GM23248 (cell line): ENCODE measurements around the gene BASP1. TPM values are rescaled to one million over a fixed set of nuclear protein-coding genes. Genes with fewer than 3 reads are reported as not detected.

Experiments used
- DNase-seq: peaks from one replicate; pipeline ENCODE4 v3.0.0-alpha.2; 2015
- H2AFZ ChIP-seq: fragments of 200-600 bp; sonication (generic); 2 replicates; pipeline ENCODE4 v1.6.1; 2016; ENCODE audit warnings: antibody characterized with exemption
- H3F3A ChIP-seq: fragments of 200-600 bp; sonication (generic); 2 replicates; pipeline ENCODE4 v1.6.1; 2016; ENCODE audit warnings: mild to moderate bottlenecking, antibody characterized with exemption, mixed run types; ENCODE audit not compliant: insufficient read depth
- H3K27ac ChIP-seq: fragments of 200-600 bp; sonication (generic); 2 replicates; pipeline ENCODE4 v1.5.1; 2016; ENCODE audit warnings: mild to moderate bottlenecking
- H3K27me3 ChIP-seq: fragments of 200-600 bp; sonication (generic); replicated peaks from 2 replicates; pipeline ENCODE4 v1.6.1; 2016; ENCODE audit warnings: mild to moderate bottlenecking; ENCODE audit not compliant: insufficient read depth
- H3K36me3 ChIP-seq: fragments of 200-600 bp; sonication (generic); 2 replicates; pipeline ENCODE4 v1.6.1; 2016; ENCODE audit warnings: low read depth, mild to moderate bottlenecking
- H3K4me1 ChIP-seq: fragments of 200-600 bp; sonication (generic); 2 replicates; pipeline ENCODE4 v1.6.1; 2016; ENCODE audit warnings: mild to moderate bottlenecking; ENCODE audit not compliant: insufficient read depth
- H3K4me2 ChIP-seq: fragments of 200-600 bp; sonication (generic); one replicate; pipeline ENCODE4 v1.6.1; 2016; ENCODE audit warnings: mild to moderate bottlenecking; ENCODE audit not compliant: unreplicated experiment
- H3K4me3 ChIP-seq: fragments of 200-600 bp; sonication (generic); 2 replicates; pipeline ENCODE4 v1.5.1; 2016; ENCODE audit warnings: mild to moderate bottlenecking
- H3K79me2 ChIP-seq: fragments of 200-600 bp; sonication (generic); 2 replicates; pipeline ENCODE4 v1.6.1; 2016; ENCODE audit warnings: mild to moderate bottlenecking; ENCODE audit not compliant: insufficient read depth
- H3K9ac ChIP-seq: fragments of 200-600 bp; sonication (generic); 2 replicates; pipeline ENCODE4 v1.6.1; 2016; ENCODE audit warnings: mild to moderate bottlenecking
- H3K9me2 ChIP-seq: fragments of 200-600 bp; sonication (generic); 2 replicates; pipeline ENCODE4 v1.6.1; 2016; ENCODE audit warnings: mixed run types, mild to moderate bottlenecking, moderate library complexity; ENCODE audit not compliant: insufficient read depth
- H3K9me3 ChIP-seq: fragments of 200-600 bp; sonication (generic); one replicate; pipeline ENCODE4 v1.6.1; 2017; ENCODE audit warnings: low read depth
- H4K20me1 ChIP-seq: fragments of 200-600 bp; sonication (generic); 2 replicates; pipeline ENCODE4 v1.6.0; 2016; ENCODE audit not compliant: insufficient read depth
- EZH2 ChIP-seq: fragments of 200-600 bp; sonication (generic); IDR thresholded peaks from 2 replicates; pipeline ENCODE4 v1.6.1; 2018; ENCODE audit warnings: antibody characterized with exemption, mild to moderate bottlenecking; ENCODE audit not compliant: insufficient read depth, poor library complexity, severe bottlenecking
- EZH2phosphoT487 ChIP-seq: fragments of 200-600 bp; sonication (generic); IDR thresholded peaks from 2 replicates; pipeline ENCODE4 v1.6.1; 2018; ENCODE audit warnings: antibody characterized with exemption, moderate library complexity, mild to moderate bottlenecking, low read depth; ENCODE audit not compliant: insufficient read depth
- WGBS, 2 experiments: methylation state at CpG; one replicate each; pipeline ENCODE4 v1.1.6; 2015 to 2017; ENCODE audit warnings: low lambda C conversion rate in 2 of 2, low coverage in 1 of 2; ENCODE audit errors: missing lambda C conversion rate in 2 of 2; 5-methylcytosine and 5-hydroxymethylcytosine counted together
- in situ Hi-C: fragments of 300-500 bp; cut with MboI; formaldehyde crosslinking; loops from 2 replicates; pipeline ENCODE4 v1.15.0; 2020
- polyA plus RNA-seq: library from polyadenylated mRNA; unstranded; fragments of >200 nt; fragmentation: Nextera tagmentation; extraction: Ambion mirVana; gene quantifications from 2 replicates; pipeline ENCODE4 v1.2.1, GENCODE V29; 2016
- total RNA-seq: library from RNA; depleted of rRNA; stranded (reverse); fragments of >200 nt; shearing (Covaris generic); gene quantifications from 2 replicates; pipeline ENCODE4 v1.2.3, GENCODE V29; 2014

The BASP1 gene
- total and polyA plus RNA-seq, 2 experiments from 2014 or later = 58.4 to 121 TPM

- Histone ChIP-seq H3K9me2 (no peaks in the 10 kb centered on the region), H3F3A (peaks cover 19% of the 10 kb centered on the region), H3K4me3 (no peak overlapping the region), H3K4me2 (no peak overlapping the region), H3K79me2 (no peaks in the 10 kb centered on the region), H4K20me1 (no peaks in the 10 kb centered on the region), H3K9me3 (no peaks in the 10 kb centered on the region), H3K36me3 (no peaks in the 10 kb centered on the region), H3K9ac (no peak overlapping the region), H2AFZ (no peak overlapping the region), H3K4me1 (peaks cover 27% of the 10 kb centered on the region), H3K27me3 (no peaks in the 10 kb centered on the region), H3K27ac (no peak overlapping the region)
- in situ Hi-C loops = no loop called here
- no peak for DNase-seq
- 75% methylated on average over 6 of the region's 6 CpGs for WGBS, 2 experiments
- TF ChIP-seq EZH2 (no peak), EZH2phosphoT487 (no peak)
These were observed 39.7 kb upstream of the BASP1 start for GRCh38 chr5:17177501-17178372.

GRCh38 chr5:17178373-17178675, 39.1 kb upstream of the BASP1 start:
- no peak overlapping the region for H3K27ac ChIP-seq
- TF ChIP-seq EZH2 (no peak), EZH2phosphoT487 (no peak)
- H3K4me2 ChIP-seq = no peak overlapping the region
- no peaks in the 10 kb centered on the region for H3K9me3 ChIP-seq
- H3K36me3 ChIP-seq = no peaks in the 10 kb centered on the region
- no peaks in the 10 kb centered on the region for H3K9me2 ChIP-seq
- in situ Hi-C loops = no loop called here
- no peaks in the 10 kb centered on the region for H4K20me1 ChIP-seq
- H3F3A ChIP-seq = peaks cover 25% of the 10 kb centered on the region
- WGBS, 2 experiments = 86 to 92% methylated on average over 2 of the region's 2 CpGs
- no peak overlapping the region for H3K4me3 ChIP-seq
- no peaks in the 10 kb centered on the region for H3K79me2 ChIP-seq
- no peak overlapping the region for H3K9ac ChIP-seq
- DNase-seq = no peak
- no peaks in the 10 kb centered on the region for H3K27me3 ChIP-seq
- H2AFZ ChIP-seq = no peak overlapping the region
- peaks cover 32% of the 10 kb centered on the region for H3K4me1 ChIP-seq

- no peak overlapping the region for H3K4me2 ChIP-seq
- H3K4me1 ChIP-seq = peaks cover 45% of the 10 kb centered on the region
- no peak for TF ChIP-seq EZH2phosphoT487
- no peak for TF ChIP-seq EZH2
- H3K4me3 ChIP-seq = no peak overlapping the region
- peak overlapping the region; percentile 46 for H3K9ac ChIP-seq
- in situ Hi-C loops = no loop called here
- WGBS, 2 experiments = 97 to 98% methylated on average over 6 of the region's 6 CpGs
- no peaks in the 10 kb centered on the region for H4K20me1 ChIP-seq
- no peaks in the 10 kb centered on the region for H3K79me2 ChIP-seq
- peaks cover 42% of the 10 kb centered on the region for H3F3A ChIP-seq
- H3K36me3 ChIP-seq = no peaks in the 10 kb centered on the region
- H3K9me3 ChIP-seq = no peaks in the 10 kb centered on the region
- no peak overlapping the region for H2AFZ ChIP-seq
- peak overlapping the region; percentile 92 for H3K27ac ChIP-seq
- H3K9me2 ChIP-seq = no peaks in the 10 kb centered on the region
- no peaks in the 10 kb centered on the region for H3K27me3 ChIP-seq
- peak; percentile 17 for DNase-seq
These were observed 37.0 kb upstream of the BASP1 start for GRCh38 chr5:17180330-17180843.

GRCh38 chr5:17180864-17181723, 36.3 kb upstream of the BASP1 start:
- Histone ChIP-seq H3K27me3 (no peaks in the 10 kb centered on the region), H3K9ac (peak overlapping the region; percentile 46), H3K9me3 (no peaks in the 10 kb centered on the region), H2AFZ (no peak overlapping the region), H3K9me2 (no peaks in the 10 kb centered on the region), H3K4me2 (peak overlapping the region; percentile 51), H3K4me3 (0 out of 2 replicates have a peak overlapping the region, but pooled peaks have one; percentile 7), H4K20me1 (no peaks in the 10 kb centered on the region), H3K36me3 (no peaks in the 10 kb centered on the region), H3K79me2 (no peaks in the 10 kb centered on the region), H3F3A (peaks cover 48% of the 10 kb centered on the region), H3K27ac (peak overlapping the region; percentile 92), H3K4me1 (peaks cover 50% of the 10 kb centered on the region)
- WGBS, 2 experiments = 22 to 26% methylated on average over 11 of the region's 11 CpGs
- in situ Hi-C loops = no loop called here
- TF ChIP-seq EZH2phosphoT487 (no peak), EZH2 (no peak)
- DNase-seq = peak; percentile 98
